DND-41 (cell line): Measurements from ENCODE around the gene GINM1.

Experiments used
- CTCF ChIP-seq: IDR thresholded peaks from 2 replicates; pipeline ENCODE4 v1.5.1; 2012; ENCODE audit warnings: borderline replicate concordance, low read length, moderate library complexity, mild to moderate bottlenecking; ENCODE audit not compliant: poor library complexity, severe bottlenecking; ENCODE audit errors: extremely low read depth
- EZH2 ChIP-seq: IDR thresholded peaks from 3 replicates; pipeline ENCODE4 v1.6.1; 2012; ENCODE audit warnings: borderline replicate concordance, low read depth, mild to moderate bottlenecking, moderate library complexity, low read length, inconsistent platforms; ENCODE audit not compliant: severe bottlenecking

- peak; percentile 2 for TF ChIP-seq CTCF
- no peak for TF ChIP-seq EZH2
These were observed 427 bp downstream of the GINM1 start for GRCh38 chr6:149566410-149567193.
